Transverse colon (tissue), 4 donors: ENCODE results near the gene ACTL6A. TPM values are rescaled to one million over a fixed set of nuclear protein-coding genes. Genes with fewer than 3 reads are reported as not detected.

ENCODE experiments used
- DNase-seq: peaks from one replicate; pipeline ENCODE4 v3.0.0-alpha.2; 2019
- H3K27ac ChIP-seq, 4 donors: fragments of 200-600 bp; sonication (generic); 2 replicates each; pipeline ENCODE4 v1.5.1; 2016 to 2018; ENCODE audit warnings: inconsistent platforms in 4 of 4
- H3K27me3 ChIP-seq: fragments of 200-600 bp; sonication (generic); 2 replicates; pipeline ENCODE4 v1.5.1; 2017; ENCODE audit warnings: inconsistent platforms
- H3K36me3 ChIP-seq, 4 donors: fragments of 200-600 bp; sonication (generic); 2 replicates each; pipeline ENCODE4 v1.5.1; 2017 to 2019; ENCODE audit warnings: inconsistent platforms in 4 of 4
- H3K4me1 ChIP-seq, 4 donors: fragments of 200-600 bp; sonication (generic); 2 replicates each; pipeline ENCODE4 v1.5.1; 2017 to 2020; ENCODE audit warnings: inconsistent platforms in 4 of 4
- H3K4me3 ChIP-seq, 4 donors: fragments of 200-600 bp; sonication (generic); 1 replicate in 1 of 4; 2 replicates in 3 of 4; pipeline versions ENCODE4 v1.5.1 to v1.6.1; 2017 to 2019; ENCODE audit warnings: inconsistent platforms in 4 of 4
- H3K9me3 ChIP-seq, 2 donors: fragments of 200-600 bp; sonication (generic); 2 replicates each; pipeline ENCODE4 v1.5.1; 2017 to 2019; ENCODE audit warnings: inconsistent platforms in 2 of 2
- CTCF ChIP-seq, 5 experiments: fragments of 200-600 bp in 3 of 5; fragments of 450-650 bp in 2 of 5; sonication (generic) in 3 of 5; IDR thresholded peaks; 1 replicate in 2 of 5; 2 replicates in 3 of 5; pipeline ENCODE4 v1.5.1; 2016 to 2017; ENCODE audit warnings: antibody characterized with exemption in 5 of 5, inconsistent platforms in 3 of 5, mild to moderate bottlenecking in 2 of 5, moderate library complexity in 1 of 5
- EP300 ChIP-seq: sonication (generic); formaldehyde crosslinking; IDR thresholded peaks from one replicate; pipeline ENCODE4 v1.6.1; 2017; ENCODE audit warnings: antibody characterized with exemption, low read depth
- POLR2A ChIP-seq: fragments of 450-650 bp; IDR thresholded peaks from one replicate; pipeline ENCODE4 v1.6.1; 2016; ENCODE audit warnings: antibody characterized with exemption, mild to moderate bottlenecking, moderate library complexity
- POLR2AphosphoS5 ChIP-seq, 3 donors: sonication (generic); formaldehyde crosslinking; IDR thresholded peaks; one replicate each; pipeline ENCODE4 v1.6.1; 2016; ENCODE audit warnings: antibody characterized with exemption in 3 of 3
- WGBS, 2 donors: methylation state at CpG; one replicate each; pipeline ENCODE4 v1.1.5; 2018; ENCODE audit warnings: low coverage in 1 of 2; 5-methylcytosine and 5-hydroxymethylcytosine counted together
- in situ Hi-C, 4 donors: fragments of 200-750 bp; cut with MboI; loops; one replicate each; pipeline versions ENCODE4 v1.15.0 to v1.15.1; 2017; ENCODE audit warnings: low sequenced_read_pairs in 3 of 4, low pct_ligation_motif_present in 1 of 4, low pct_unique_long_range_greater_than_20kb in 1 of 4
- intact Hi-C: fragments of 100-400 bp; cut with DNase I; formaldehyde crosslinking; loops from one replicate; pipeline ENCODE4 v1.15.1; 2023; ENCODE audit warnings: low total_unique reads
- small RNA-seq, 4 donors: library from RNA; depleted of rRNA; stranded (forward); fragments of <200 nt; gene quantifications; one replicate each; pipeline ENCODE3, GENCODE V24; 2016
- total RNA-seq, 4 donors: library from RNA; depleted of rRNA; stranded (reverse); fragments of >200 nt; gene quantifications; one replicate each; pipeline ENCODE4 v1.1.0, GENCODE V29; 2016

ACTL6A gene
- total RNA-seq, 4 donors from 2014 or later: 1.1 to 47.0 (median 28.4) TPM

GRCh38 chr3:179624451-179624850, 61.7 kb downstream of the ACTL6A start:
- TF ChIP-seq EP300: no peak
- TF ChIP-seq CTCF (IDR thresholded peaks at IDR 0.05): no peak
- TF ChIP-seq POLR2A: no peak
- TF ChIP-seq POLR2AphosphoS5 (IDR thresholded peaks at IDR 0.05): no peak
- Histone ChIP-seq H3K27me3 (no peaks in the 10 kb centered on the region), H3K9me3 (no peaks in the 10 kb centered on the region), H3K36me3 (peaks cover 0 to 43% (median 20%) of the 10 kb centered on the region in 4 donors), H3K4me1 (no peaks in the 10 kb centered on the region), H3K27ac (no peak overlapping the region), H3K4me3 (no peak overlapping the region)
- intact Hi-C loops: no loop called here
- DNase-seq: no peak
- in situ Hi-C loops: no loop called here
- 86 to 95% methylated on average over 2 to 3 of the region's 3 CpGs for WGBS, 2 donors

GRCh38 chr3:179630753-179631451, 68.2 kb downstream of the ACTL6A start:
- H3K36me3 ChIP-seq: no peaks in the 10 kb centered on the region
- H3K4me1 ChIP-seq: no peaks in the 10 kb centered on the region
- H3K9me3 ChIP-seq: no peaks in the 10 kb centered on the region
- H3K27me3 ChIP-seq: no peaks in the 10 kb centered on the region
- no peak for DNase-seq
- in situ Hi-C loops (no loop called here), intact Hi-C loops (no loop called here)
- TF ChIP-seq POLR2A (no peak), EP300 (no peak), CTCF (IDR thresholded peaks at IDR 0.05) (no peak), POLR2AphosphoS5 (IDR thresholded peaks at IDR 0.05) (no peak)
- whole genome bisulfite sequencing, 2 donors: 70 to 78% methylated on average over 3 of the region's 3 CpGs
- no peak overlapping the region for H3K4me3 ChIP-seq
- H3K27ac ChIP-seq: no peak overlapping the region

Small RNAs within 50 kb of the gene (small RNA-seq; reads per million reads assigned to genes)
- gene AC090425.1: 0 reads per million in 4 donors
- gene RF01210: 0 reads per million in 4 donors

Other genes with a start within 250 kb of the ACTL6A start
- 10 to 100 TPM in 3 of 4 donors, 1 to 10 TPM in 1; 9.0 to 42.1 (median 21.9) TPM for gene ZNF639, start 239.9 kb upstream of the ACTL6A start, total RNA-seq
- 10 to 100 TPM; 46.8 to 69.4 (median 62.6) TPM for gene MFN1, start 215.2 kb upstream of the ACTL6A start, total RNA-seq
- 10 to 100 TPM in 2 of 4 donors, 1 to 10 TPM in 2; 9.0 to 11.6 (median 10.2) TPM for gene GNB4, start 111.5 kb upstream of the ACTL6A start, total RNA-seq
- gene MRPL47, start 41.7 kb downstream of the ACTL6A start, total RNA-seq: 10 to 100 TPM; 10.1 to 26.8 (median 20.7) TPM
- gene NDUFB5, start 41.9 kb downstream of the ACTL6A start, total RNA-seq: 100 to 1,000 TPM in 2 of 4 donors, 10 to 100 TPM in 2; 47.5 to 139 (median 88.5) TPM
- 1 to 10 TPM; 2.0 to 3.7 (median 2.7) TPM for gene USP13, start 90.1 kb downstream of the ACTL6A start, total RNA-seq